ENCODE results near the gene SLC35F3.
A peak's percentile ranks its signal among the peaks of the same experiment; 100 is the strongest.
"Not testable (repeated sequence)": the region's sequence is repeated elsewhere in the genome, so short reads cannot be mapped to it uniquely, and the experiment has no call there.

SLC35F3 gene

DNA sequence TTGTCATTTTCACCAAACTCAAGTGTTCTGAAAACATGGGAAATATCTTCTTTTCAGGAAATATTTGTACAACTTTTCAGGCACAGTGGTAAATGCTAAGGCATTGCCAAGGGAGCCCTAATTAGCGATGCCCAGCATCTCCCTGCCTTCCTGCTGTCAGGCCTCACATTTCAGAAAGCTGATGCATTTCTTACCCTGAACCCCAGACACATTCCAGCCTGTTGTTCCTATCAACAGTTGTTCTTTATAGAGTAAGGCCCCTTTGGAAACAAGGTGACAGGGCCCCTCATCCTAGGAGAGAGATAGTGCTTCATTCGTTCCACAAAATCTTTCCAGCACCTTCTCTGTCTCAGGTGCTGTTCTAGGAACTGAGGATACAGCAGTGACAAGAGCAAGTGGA, 332.9 kb downstream of the SLC35F3 start:
- no peak for FAIRE-seq

DNA sequence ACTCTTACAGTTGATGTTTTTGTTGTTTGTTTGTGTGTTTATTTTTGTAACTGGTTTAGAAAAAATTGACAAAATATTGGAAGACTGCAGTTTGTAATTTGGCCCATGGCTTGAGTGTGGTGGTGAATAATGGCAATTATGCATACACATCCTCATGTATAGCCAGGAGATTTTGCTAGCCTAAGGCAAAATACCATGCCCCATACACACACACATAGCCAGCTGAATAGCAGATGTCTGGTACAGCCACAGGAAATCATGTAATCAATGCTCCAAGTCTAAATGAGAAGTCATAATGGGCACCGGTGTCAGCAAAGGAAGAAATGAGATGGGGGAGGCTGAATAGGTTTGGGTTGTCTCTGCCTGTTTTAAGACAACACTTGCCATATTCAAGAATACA, 333.6 kb downstream of the SLC35F3 start:
- no peak for DNase-seq (ENCODE audit: insufficient read length)
- TF ChIP-seq POLR2A (IDR thresholded peaks at IDR 0.05; ENCODE audit: low read depth, low read length) (no peak), POLR2AphosphoS5 (IDR thresholded peaks at IDR 0.05; ENCODE audit: low read depth, low read length) (no peak), TAF1 (IDR thresholded peaks at IDR 0.05; ENCODE audit: borderline replicate concordance, low read depth, low read length) (no peak)
- no peak for FAIRE-seq

More for the DNA sequence above, 332.9 kb downstream of the SLC35F3 start:
- no peak for TF ChIP-seq TAF1 (IDR thresholded peaks at IDR 0.05; ENCODE audit: borderline replicate concordance, low read depth, low read length)
- TF ChIP-seq POLR2A (IDR thresholded peaks at IDR 0.05; ENCODE audit: low read depth, low read length) = no peak
- TF ChIP-seq POLR2AphosphoS5 (IDR thresholded peaks at IDR 0.05; ENCODE audit: low read depth, low read length) = no peak
- no peak for DNase-seq (ENCODE audit: insufficient read length)

- TF ChIP-seq POLR2A (IDR thresholded peaks at IDR 0.05; ENCODE audit: low read depth, low read length) (no peak), POLR2AphosphoS5 (IDR thresholded peaks at IDR 0.05; ENCODE audit: low read depth, low read length) (no peak), TAF1 (IDR thresholded peaks at IDR 0.05; ENCODE audit: borderline replicate concordance, low read depth, low read length) (no peak)
- FAIRE-seq (no peak), DNase-seq (ENCODE audit: insufficient read length) (no peak)
These were observed 335.0 kb downstream of the SLC35F3 start for GRCh38 chr1:234239515-234239914.

GRCh38 chr1:234239936-234240335, 335.5 kb downstream of the SLC35F3 start:
- TF ChIP-seq POLR2A (IDR thresholded peaks at IDR 0.05; ENCODE audit: low read depth, low read length) (no peak), TAF1 (IDR thresholded peaks at IDR 0.05; ENCODE audit: borderline replicate concordance, low read depth, low read length) (no peak)
- DNase-seq (ENCODE audit: insufficient read length) (no peak), FAIRE-seq (no peak)

GRCh38 chr1:234240680-234241079, 336.2 kb downstream of the SLC35F3 start:
- TF ChIP-seq POLR2A (IDR thresholded peaks at IDR 0.05; ENCODE audit: low read depth, low read length) (no peak), POLR2AphosphoS5 (IDR thresholded peaks at IDR 0.05; ENCODE audit: low read depth, low read length) (no peak), TAF1 (IDR thresholded peaks at IDR 0.05; ENCODE audit: borderline replicate concordance, low read depth, low read length) (no peak)
- no peak for FAIRE-seq

GRCh38 chr1:234241941-234242490, 337.5 kb downstream of the SLC35F3 start:
- no peak for DNase-seq (ENCODE audit: insufficient read length)
- FAIRE-seq = no peak
- TF ChIP-seq POLR2AphosphoS5 (IDR thresholded peaks at IDR 0.05; ENCODE audit: low read depth, low read length) = no peak
- no peak for TF ChIP-seq POLR2A (IDR thresholded peaks at IDR 0.05; ENCODE audit: low read depth, low read length)
- TF ChIP-seq TAF1 (IDR thresholded peaks at IDR 0.05; ENCODE audit: borderline replicate concordance, low read depth, low read length) = no peak

More at GRCh38 chr1:234240680-234241079, 336.2 kb downstream of the SLC35F3 start:
- DNase-seq (ENCODE audit: insufficient read length) = no peak

DNA sequence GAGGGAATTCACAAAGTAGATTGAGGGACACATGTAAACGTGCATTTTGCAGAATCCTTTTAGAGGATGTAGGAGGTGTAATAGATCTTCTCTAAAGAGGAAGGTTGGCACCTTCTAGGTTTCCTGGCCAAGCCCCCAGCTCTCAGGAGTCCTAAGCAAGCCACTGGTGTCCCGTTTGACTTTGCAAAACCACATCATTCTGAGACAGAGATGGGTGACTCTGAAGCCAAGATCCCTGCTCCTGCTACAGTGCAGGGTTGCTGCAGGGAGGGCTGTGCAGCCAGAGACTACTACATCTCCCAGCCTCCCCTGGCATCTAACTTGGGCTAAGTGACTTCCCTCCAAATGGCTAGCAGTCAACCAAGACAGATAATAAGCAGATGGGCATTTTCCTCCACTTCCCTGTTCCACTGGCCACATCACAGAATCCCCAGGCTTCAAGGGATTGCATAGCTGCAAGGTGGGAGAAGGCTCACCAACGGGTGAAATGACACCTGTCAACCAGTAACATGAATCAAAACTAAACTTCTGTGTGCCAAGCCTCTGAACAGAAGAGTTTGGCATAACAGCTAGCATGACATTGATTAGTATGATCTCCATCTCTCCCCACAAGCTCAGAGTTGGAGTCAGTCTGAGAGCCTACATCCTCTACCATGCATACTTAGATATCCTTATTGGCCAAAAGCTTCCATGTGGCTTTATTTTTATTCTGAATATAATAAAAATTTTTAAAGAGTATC, 339.2 kb downstream of the SLC35F3 start:
- FAIRE-seq (no peak), DNase-seq (ENCODE audit: insufficient read length) (no peak)
- TF ChIP-seq TAF1 (IDR thresholded peaks at IDR 0.05; ENCODE audit: borderline replicate concordance, low read depth, low read length) (no peak), POLR2A (IDR thresholded peaks at IDR 0.05; ENCODE audit: low read depth, low read length) (no peak), POLR2AphosphoS5 (IDR thresholded peaks at IDR 0.05; ENCODE audit: low read depth, low read length) (no peak)

DNA sequence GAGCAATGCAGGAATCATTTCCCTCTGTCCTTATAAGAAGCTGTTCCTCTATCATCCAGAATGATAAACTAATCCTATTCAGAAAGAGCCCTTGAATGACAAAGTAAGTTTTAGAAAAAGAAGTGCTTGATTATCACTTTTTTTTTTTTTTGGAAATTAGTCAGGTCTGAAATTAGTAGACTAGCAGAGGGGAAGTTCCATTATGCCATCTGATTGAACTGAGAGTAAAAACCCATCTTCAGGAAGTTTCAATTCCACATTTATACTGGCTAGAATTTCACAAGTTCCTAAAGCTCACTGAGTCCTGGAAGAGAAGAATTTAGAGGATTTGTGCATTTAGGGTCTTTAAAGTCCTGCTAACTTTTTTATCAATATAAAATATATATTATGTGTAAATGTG, 340.0 kb downstream of the SLC35F3 start:
- no peak for TF ChIP-seq POLR2AphosphoS5 (IDR thresholded peaks at IDR 0.05; ENCODE audit: low read depth, low read length)
- FAIRE-seq (no peak), DNase-seq (ENCODE audit: insufficient read length) (no peak)

DNA sequence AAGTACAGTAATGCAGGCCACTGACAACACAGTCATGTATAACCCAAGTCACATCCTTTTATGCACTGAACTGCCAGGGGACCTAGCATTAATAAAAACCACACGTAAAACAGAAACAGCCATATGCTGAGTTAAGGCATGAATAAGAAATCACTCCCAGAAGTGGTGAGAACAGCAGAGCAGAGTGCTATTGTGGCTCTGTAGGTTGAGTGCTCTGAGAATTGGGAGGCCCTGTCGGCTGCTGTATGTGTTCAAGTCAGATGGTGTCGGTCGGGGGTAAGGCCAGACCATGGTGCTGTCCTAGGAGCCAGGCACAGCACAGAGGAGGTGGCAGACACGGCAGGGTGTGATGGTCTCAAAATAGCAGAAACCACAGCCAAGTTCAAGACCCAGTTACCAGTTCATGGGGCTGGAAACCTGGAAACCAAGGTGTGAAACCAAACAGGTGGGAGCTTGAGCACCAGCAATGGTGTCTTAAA, 342.2 kb downstream of the SLC35F3 start:
- FAIRE-seq (peak; percentile 90), DNase-seq (ENCODE audit: insufficient read length) (no peak)
- no peak for TF ChIP-seq POLR2AphosphoS5 (IDR thresholded peaks at IDR 0.05; ENCODE audit: low read depth, low read length)
- TF ChIP-seq TAF1 (IDR thresholded peaks at IDR 0.05; ENCODE audit: borderline replicate concordance, low read depth, low read length) = no peak
- no peak for TF ChIP-seq POLR2A (IDR thresholded peaks at IDR 0.05; ENCODE audit: low read depth, low read length)

DNA sequence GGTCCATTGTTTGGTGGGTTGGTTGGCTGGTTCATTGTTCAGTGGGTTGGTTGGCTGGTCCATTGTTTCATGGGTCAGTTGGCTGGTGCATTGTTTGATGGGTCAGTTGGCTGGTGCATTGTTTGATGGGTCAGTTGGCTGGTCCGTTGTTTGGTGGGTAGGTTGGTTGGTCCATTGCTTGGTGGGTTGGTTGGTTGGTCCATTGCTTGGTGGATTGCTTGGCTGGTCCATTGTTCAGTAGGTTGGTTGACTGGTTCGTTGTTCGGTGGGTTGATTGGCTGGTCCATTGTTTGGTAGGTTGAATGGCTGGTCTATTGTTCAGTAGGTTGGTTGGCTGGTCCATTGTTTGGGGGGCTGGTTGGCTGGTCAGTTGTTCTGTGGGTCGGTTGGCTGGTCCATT, 343.3 kb downstream of the SLC35F3 start:
- FAIRE-seq = peak; percentile 53
- not testable (repeated sequence) for DNase-seq (ENCODE audit: insufficient read length)

DNA sequence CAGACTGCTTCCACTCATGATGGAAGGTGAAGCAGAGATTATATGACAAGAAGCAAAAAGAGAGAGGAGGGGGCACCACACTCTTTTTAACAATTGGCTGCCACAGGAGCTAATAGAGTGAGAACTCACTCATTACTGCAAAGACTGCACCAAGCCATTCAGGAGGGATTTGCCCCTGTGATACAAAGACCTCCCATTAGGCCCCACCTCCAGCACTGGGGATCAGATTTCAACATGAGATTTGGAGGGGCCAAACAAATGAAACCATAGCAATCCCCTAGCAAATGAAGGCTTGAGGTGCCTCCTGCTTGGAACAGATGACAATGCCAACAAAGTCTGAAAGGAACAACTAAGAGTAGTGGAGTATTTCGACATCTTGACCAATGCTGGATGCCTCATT, 346.3 kb downstream of the SLC35F3 start:
- FAIRE-seq (no peak), DNase-seq (ENCODE audit: insufficient read length) (no peak)
- no peak for TF ChIP-seq POLR2AphosphoS5 (IDR thresholded peaks at IDR 0.05; ENCODE audit: low read depth, low read length)
- TF ChIP-seq TAF1 (IDR thresholded peaks at IDR 0.05; ENCODE audit: borderline replicate concordance, low read depth, low read length) = no peak
- no peak for TF ChIP-seq POLR2A (IDR thresholded peaks at IDR 0.05; ENCODE audit: low read depth, low read length)

DNA sequence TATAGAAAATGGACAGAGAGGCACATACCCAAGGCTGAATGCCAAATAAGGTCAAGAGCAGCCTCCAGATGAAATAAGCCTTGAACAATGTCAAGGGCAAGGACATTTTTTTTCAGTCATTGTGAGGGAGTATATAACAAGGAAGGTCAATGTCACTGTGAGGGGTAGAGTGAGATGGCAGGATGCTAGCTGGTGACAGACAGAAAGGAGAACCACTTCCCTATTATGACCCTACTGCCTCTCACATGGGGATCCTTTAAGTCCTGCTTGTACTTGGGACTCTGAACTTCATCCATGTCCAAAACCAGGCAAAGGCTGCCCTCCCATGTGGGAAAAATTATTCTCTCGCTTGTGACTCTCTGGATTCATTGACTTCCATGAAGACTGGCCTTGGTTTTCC, 349.3 kb downstream of the SLC35F3 start:
- TF ChIP-seq POLR2AphosphoS5 (IDR thresholded peaks at IDR 0.05; ENCODE audit: low read depth, low read length) (no peak), TAF1 (IDR thresholded peaks at IDR 0.05; ENCODE audit: borderline replicate concordance, low read depth, low read length) (no peak), POLR2A (IDR thresholded peaks at IDR 0.05; ENCODE audit: low read depth, low read length) (no peak)
- DNase-seq (ENCODE audit: insufficient read length) (no peak), FAIRE-seq (no peak)
